GM18907 (cell line): ENCODE data around the gene TMEM63B.
"Not testable (repeated sequence)": the region's sequence is repeated elsewhere in the genome, so short reads cannot be mapped to it uniquely, and the experiment has no call there.

Experiments used
- ATAC-seq: cut with Tn5 transposase; IDR thresholded peaks from one replicate; pipeline ENCODE4 v1.9.1; 2021; ENCODE audit warnings: mild to moderate bottlenecking, moderate library complexity; ENCODE audit not compliant: unreplicated experiment

Gene TMEM63B

DNA sequence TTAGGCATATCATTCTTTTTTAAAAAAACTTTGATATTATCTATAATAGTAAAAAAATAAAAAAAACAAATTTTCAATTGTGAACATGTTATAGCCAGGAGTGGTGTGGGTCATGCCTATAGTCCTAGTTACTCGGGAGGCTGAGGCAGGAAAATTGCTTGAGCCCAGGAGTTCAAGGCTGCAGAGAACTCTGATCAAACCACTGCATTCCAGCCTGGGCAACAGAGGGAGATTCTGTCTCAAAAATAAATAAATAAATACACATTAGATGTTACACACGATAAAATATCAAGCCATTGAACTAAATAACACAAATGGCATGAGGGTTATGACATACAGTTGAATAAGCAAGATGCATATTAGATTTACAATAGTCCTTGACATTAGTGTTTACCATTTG lies 61.5 kb downstream of the TMEM63B start:
- ATAC-seq: no peak

DNA sequence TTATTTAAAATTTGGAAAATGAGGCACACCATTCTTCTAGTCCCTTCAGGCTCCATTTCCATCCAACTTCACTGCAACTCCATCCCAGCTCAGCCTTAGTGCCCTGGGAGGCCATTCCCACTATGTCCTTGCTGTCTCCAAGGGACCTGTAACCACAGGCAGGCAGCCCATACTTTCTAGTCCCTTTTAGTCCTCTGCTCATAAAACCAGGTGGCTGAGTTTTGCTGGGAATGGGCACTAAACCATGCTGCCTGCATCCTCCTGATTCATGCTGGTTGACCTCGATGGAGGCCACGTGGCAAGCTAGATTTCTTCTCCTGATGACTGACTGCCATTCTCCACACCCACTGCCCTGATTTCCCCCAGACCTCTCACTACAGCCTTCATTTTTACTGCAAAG lies 61.9 kb downstream of the TMEM63B start:
- no peak for ATAC-seq

DNA sequence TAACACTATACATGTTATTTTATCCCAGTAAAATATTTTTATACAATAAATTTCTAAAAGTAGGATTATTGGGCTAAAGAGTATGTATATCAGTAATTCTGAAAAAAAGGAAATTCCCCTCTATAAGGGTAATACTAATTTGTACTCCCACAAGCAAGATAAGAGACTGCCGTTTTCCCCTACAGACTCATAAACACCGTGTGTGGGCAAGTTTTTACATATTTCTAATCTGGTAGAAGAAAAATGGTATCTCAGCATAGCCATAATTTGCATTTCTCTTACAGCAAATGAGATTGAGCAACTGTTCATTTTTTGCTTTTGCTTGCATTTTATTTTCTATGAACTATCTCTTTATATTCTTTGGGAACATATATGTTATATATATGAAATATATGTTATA lies 63.4 kb downstream of the TMEM63B start:
- no peak for ATAC-seq

DNA sequence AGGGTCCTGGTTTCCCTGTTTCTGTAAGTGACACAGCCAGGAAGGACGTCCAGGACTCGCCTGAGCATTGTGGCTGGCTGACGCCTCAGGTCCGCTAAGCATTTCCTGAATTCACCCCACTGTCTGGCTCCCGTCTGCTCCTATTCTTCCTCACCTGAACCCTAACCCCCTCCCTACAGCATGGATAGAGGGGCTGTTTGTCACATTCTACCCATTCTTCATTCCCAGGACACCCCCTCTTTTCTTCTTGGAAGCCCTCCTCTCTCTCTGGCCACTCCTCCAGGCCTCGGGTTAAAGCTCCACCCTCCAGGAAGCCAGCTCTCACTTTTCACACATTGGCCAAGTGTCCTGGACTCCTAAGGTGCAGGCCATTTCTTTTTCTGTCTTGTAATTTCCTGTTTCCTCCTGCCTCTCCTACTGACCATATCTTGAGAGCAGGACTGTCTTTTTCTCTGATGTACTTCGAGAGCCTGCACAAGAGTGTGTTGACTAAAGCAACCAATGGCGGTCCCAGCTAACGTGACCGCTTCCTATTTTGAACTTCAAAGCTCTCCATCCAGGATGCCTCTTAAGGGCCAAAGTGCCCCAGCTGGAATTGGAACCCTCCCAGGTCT lies 65.2 kb downstream of the TMEM63B start:
- no peak for ATAC-seq

DNA sequence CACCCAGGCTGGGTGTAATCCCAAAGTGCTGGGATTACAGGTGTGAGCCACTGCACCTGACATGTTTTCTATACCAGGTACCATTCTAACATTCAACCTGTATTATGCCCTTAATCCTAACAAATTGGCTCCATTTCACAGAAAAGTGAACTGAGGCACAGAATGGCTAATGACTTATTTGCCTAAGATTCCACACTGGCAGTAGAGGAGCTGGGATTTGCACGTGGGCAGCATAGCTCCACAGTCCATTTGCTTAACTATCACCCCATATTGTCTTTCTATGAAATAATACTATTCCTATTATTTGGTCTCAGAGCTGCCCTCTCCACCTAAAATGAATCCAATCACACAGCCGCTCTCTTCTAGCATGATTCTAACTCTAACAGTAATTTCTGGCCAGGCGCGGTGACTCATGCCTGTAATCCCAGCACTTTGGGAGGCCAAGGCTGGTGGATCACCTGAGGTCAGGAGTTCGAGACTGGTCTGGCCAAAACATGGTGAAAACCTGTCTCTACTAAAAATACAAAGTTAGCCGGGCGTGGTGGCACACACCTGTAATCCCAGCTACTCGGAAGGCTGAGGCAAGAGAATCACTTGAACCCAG lies 66.1 kb downstream of the TMEM63B start:
- no peak for ATAC-seq

DNA sequence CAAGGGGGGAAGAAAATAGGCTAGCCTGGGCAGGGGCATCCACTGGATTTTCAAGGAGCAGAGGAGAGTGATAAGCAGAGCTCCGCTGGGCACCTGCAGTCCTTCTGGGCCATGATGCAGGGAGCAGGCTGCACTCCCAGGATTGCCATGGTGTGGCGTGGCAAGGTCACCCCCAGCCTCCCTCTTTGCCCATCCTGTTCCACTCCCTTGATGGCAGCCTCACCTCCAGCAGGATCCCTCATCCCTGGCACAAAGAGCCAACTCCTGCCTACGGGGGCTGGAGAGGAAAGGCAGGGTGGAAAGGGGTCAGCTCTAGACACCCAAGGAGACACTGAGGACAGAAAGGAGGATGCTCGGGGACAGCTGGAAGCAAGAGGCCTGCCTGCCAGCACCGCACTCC lies 67.0 kb downstream of the TMEM63B start:
- ATAC-seq: no peak

DNA sequence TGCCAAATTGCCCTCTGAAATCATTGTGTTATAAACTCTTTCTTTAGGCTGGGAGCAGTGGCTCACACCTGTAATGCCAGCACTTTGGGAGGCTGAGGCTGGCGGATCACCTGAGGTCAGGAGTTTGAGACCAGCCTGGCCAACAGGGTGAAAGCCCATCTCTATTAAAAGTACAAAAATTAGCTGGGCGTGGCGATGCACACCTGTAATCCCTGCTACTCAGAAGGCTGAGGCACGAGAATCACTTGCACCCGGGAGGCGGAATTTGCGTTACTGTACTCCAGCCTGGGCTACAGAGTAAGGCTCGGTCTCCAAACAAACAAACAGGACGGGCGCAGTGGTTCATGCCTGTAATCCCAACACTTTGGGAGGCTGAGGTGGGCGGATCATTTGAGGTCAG lies 69.0 kb downstream of the TMEM63B start:
- not testable (repeated sequence) for ATAC-seq

DNA sequence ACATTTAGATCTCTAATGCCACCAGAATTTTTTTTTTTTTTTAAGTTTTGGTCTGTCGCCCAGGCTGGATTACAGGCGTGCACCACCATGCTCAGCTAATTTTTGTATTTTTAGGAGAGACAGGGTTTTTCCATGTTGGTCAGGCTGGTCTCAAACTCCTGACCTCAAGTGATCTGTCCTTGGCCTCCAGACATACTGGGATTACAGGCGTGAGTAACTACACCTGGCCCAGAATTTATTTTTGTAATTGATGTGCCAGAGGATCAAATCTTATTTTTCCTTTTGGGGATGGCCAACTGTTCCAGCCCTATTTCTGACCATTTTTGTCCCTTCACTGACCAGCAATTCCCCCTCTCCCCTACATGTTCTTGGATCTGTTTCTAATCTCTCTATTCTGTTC lies 71.3 kb downstream of the TMEM63B start:
- no peak for ATAC-seq

DNA sequence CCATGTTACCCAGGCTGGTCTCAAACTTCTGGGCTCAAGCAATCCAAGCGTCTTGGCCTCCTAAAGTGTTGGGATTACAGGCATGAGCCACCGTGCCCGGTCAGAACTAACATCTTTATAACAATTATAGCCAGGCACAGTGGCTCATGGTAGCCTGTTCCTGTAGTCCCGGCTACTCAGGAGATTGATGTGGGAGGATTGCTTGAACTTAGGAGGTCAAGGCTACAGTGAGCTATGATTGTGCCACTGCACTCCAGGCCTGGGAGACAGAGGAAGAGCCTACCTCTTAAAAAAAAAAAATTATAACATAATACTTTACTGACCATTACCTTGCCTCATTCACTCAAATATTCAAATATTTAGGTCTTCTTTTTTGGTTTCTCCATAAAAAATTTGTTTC lies 72.5 kb downstream of the TMEM63B start:
- ATAC-seq: no peak

DNA sequence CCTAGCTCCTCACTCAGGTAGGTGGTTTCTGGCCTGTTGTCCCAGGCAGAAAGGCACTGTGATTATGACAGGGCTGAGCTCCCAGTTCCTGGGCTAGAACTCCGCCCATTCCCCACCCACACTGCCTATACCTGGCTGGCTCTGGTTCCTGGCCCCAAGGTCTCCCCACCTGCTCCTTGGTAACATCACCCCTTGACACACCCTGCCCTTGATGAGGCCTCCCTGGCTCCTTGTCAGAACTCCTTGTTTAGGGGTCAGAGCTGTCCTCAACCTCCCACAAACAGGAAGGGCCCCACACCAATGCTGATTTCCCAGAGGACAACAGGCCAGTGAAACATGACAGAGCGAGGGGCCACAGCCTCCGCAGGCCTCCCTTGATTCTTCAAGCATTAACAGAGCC lies 73.8 kb downstream of the TMEM63B start:
- ATAC-seq: no peak

DNA sequence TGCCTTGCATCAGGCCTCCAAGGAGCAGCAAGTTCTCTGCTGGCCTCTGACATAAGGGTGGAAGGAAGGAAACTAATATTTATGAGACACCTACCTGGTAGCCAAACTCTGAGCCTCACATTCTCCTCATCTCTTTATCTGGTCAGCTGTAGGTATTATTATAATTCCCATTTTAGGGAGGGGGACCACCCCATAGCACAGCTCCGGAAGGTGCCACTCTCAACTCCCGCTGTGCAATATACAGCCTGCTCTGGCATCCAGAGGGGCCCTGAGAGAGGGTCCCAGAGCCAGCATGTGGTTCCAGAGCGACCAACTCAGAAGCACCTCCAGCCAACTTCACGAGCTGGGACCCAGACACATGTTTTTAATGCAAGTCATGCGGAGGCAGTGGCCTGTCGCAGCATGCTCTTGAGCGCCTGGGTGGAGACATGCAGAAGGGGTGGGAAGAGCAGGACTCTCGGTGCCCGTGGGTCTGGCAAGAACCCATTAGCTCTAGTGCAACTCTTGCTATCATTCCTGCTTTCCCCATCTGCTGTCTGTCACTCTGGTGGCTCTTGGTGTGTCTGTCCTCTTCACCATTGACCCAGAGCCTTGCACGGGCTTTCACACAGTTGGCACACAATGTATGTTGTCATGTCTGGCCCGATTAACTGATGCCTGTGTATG lies 74.4 kb downstream of the TMEM63B start:
- ATAC-seq: no peak

DNA sequence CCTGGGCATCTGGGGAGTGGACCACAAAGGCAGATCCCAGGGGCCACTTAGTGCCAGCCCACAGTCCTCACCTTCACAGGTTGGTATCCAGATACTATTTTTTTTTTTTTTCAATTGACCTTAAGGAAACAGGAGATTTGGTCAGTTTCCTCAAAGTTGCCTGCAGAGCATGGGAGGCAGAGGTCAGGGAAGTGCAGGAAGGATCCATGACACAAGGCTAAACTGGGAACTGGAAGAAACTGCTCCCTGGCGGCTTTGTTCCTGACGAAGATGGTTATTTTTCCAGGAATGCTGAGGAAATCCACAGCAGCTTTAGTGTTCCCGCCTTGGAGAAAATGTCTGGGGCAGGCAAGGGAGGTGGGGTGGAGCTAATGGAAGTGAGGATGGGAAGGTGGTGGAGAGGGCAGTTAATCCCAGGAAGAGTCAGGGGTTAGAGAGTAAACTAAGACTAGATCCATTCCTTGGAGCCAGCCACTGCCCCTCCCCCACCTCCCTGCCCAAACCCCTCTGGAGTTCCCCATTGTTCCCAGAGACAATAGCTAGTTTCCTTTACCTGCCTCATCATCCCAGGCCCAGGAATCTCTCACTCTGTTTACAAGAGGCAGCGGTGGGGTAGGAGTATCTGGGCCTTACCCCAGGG lies 75.1 kb downstream of the TMEM63B start:
- no peak for ATAC-seq

DNA sequence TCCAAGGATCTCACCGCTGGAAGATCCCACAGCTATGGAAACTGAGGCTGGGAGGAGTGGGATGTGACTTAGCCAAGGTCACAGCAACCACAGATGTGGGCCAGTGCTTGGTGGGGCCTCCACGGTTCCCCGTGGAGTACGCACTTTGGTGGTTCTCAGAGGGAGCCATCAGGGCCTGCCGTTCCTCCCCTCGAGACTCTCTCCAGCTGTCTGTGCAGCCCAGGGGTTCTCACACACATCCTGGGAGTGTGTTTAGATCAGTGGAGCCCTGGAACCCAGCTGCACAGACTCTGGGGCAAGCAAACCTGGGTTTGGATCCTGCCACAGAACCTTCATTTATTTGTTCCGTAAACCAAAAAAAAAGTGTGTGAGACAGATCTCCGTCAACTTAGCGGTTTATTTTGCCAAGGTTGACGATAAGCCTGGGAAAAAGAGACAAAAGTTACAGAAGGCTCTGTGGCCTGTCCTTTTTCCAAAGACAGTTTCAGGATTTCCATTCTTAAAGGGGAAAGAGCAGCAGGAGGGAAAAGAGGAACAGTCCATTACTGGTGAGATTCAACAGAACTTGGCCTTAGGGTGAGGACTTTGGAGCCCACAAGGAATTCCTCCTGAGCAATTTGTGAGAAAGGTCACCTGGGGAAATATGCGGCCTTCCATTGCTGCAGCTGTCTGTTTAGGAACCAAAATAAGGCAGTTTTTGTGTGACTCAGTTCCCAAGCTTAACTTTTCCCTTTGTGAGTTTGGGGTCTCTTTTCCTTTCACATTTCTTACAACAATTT lies 75.8 kb downstream of the TMEM63B start:
- ATAC-seq: no peak

DNA sequence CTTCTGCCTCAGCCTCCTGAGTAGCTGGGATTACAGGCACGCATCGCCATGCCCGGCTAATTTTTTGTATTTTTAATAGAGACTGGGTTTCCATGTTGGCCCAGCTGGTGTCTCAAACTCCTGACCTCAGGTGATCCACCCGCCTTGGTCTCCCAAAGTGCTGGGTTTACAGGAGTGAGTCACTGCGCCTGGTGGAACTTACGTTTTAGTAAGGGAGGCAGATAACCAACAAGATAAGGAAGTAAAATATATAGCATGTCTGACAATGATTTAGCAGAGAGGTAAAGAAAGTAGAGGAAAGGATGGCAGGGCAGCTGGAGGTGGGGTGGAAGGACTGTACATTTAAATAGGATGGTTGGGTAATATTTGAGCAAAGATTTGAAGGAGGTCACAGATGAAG lies 76.6 kb downstream of the TMEM63B start:
- no peak for ATAC-seq
